HG03108 (cell line): ENCODE data around the gene MRPS31.
A peak's percentile ranks its signal among the peaks of the same experiment; 100 is the strongest.
"Not testable (repeated sequence)": the region's sequence is repeated elsewhere in the genome, so short reads cannot be mapped to it uniquely, and the experiment has no call there.

Experiments
- ATAC-seq: cut with Tn5 transposase; IDR thresholded peaks from one replicate; pipeline ENCODE4 v1.9.1; 2021; ENCODE audit warnings: moderate library complexity; ENCODE audit not compliant: unreplicated experiment

Gene MRPS31

DNA sequence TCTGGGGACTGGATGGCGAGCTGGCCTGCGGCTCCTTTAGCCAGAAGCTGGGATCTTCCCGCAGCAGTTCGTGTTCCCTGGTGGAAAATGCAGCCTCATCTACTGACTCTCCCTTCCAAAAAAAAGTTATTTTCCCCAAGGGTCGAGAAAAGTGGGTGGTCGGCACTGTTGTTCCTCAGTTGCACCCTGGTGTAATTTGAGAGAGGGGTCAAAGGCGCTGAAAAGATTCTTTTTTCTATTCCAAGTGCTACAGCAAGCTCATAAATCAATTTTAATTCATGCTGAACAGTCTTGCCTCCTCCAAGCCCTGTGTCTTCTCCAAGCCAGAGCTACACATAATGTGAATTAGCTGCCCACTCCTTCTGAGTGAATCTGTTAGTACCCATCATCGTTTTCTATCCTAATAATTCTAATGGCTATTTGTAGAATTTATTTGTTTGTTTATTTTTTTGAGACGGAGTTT is 19.2 kb upstream of the MRPS31 start:
- no peak for ATAC-seq

DNA sequence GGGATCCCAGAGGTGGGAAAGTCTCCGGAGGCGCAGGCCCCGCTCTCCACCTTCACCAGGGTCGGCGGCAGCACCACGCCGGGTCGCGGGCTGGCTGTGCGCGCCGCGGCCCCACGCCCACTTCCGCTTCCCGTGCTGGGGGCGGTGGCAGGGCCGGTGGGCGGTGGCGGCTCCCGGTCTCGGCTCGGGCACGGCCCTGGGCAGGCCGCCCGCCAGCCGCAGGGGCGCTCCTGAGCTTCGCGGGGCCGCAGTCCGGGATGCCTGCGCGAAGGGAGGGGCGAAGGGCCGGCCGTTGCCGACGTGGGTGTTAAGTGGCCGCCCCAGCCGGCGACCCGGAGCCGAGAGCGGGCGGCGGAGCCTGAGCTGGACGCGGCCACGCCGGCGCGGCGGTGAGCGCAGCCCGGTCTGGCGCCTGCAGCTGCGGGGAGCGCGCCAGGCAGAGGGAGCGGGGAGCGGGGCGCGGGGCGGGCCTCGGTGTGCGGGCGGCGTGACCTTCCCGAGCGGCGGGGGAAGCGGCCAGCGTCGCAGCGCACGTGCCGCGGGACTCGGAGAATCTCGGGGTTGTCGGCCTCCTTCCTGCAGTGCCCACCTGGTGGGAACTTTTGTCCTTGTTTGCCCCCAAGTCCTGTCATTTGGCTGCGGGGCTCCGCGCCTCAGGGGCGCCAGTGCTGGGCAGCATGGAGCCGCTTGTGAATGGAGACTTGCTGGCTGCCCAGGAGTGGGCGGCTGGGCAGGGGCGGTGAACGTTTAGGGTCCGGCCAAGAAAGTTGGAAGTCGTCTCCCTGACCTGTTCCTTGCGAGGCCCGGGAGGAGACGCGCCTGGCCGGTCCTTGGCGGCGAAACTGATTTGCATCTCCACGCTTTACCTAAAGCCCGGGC is 18.5 kb upstream of the MRPS31 start, which contains the start of gene SLC25A15:
Gene SLC25A15 (plus strand): TSS at position 337 of the 879 bp plus-strand sequence. CDS start 3,616 bp downstream, outside the sequence.
- ATAC-seq = peak; percentile 86

DNA sequence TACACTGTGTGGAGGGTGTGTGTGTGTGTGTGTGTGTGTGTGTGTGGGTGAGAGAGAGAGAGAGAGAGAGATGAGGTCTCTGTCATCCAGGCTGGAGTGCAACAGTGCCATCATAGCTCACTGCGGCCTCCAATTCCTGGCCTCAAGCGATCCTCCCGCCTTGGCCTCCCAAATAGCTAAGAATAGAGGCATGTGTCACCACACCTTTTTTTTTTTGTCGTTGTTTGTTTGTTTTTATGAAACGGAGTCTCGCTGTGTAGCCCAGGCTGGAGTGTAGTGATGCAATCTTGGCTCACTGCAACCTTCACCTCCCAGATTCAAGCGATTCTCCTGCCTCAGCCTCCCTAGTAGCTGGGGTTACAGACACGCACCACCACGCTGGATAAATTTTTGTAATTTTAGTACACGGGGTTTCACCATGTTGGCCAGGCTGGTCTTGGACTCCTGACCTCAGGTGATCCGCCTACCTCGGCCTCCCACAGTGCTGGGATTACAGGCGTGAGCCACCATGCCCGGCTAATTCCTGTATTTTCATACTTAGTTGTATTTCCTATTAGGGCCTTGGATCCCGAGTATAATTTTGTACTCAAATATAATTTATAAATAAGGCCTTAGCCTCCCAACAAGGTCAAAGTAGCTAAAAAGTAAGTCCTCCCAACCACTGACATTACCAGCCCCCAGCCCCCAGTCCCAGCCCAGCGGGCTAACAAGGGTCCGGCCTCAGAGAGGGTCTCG is 17.7 kb upstream of the MRPS31 start:
- not testable (repeated sequence) for ATAC-seq

DNA sequence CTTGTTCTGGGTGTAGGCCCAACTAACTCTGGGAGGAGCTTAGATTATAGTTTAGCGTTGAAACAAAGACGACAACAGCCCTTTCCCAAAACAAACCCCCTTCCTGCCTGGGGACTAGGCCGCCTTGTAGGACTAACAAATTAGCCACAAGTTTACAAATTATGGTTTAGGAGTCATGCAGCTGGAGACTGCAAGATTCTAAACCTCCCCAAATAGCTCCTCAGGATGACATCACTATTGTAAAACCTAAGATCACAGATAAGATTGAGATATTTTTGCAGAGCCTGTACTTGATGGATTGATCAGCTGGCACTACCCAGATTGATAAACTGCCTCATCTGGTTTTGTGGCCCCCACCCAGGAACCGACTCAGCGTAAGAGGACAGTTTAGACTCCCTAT is 16.1 kb upstream of the MRPS31 start:
- ATAC-seq = no peak

DNA sequence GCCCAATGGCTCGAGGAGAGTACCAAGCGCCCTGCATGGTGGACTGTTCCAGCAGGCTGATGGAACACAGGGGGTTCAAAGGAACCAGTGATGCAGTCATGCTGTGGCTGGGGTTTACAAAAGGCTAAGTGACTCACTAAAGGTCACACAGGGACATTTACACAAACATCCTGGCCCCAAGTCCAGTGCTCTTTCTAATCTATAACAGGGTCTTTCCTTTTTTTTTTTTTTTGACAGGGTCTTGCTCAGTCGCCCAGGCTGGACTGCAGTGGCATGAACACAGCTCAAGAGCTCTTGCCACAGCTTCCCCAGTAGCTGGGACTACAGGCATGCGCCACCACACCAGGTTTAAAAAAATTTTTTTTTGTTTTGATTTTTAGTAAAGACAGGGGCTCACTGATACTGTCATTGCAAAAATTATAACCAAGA is 15.6 kb upstream of the MRPS31 start:
- no peak for ATAC-seq

DNA sequence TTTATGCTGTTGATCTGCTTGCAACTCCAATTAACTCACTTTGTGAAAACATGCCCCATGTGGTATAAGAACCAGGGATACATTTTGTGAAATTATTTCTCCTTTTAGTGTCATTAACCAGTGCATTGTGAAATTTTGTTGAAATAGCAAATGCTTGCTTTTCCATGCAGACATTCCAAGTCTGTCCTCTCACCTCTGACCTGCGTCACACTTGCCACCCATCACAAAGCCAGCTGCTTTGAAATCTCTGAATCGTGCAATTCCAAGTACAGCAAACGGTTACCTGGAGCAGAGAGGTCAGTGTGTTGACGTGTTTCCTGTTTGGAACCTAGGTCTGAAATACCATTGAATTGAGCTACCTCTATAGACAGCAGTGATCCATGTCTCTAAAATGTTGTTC is 13.6 kb upstream of the MRPS31 start:
- ATAC-seq = no peak

DNA sequence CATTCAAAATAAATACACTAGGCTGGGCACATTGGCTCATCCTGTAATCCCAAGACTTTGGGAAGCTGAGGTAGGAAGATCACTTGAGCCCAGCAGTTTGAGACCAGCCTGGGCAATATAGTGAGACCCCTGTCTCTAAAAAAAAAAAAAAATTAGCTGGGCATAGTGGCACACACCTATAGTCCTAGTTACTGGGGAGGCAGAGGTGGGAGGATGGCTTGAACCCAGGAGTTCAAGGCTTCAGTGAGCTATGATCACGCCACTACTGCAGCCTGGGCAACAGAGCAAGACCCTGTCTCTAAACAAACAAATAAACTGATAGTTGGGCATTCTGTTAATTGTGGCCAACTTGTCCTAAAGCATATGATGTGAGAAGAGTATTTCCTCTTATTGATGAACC is 12.0 kb upstream of the MRPS31 start:
- ATAC-seq = not testable (repeated sequence)

DNA sequence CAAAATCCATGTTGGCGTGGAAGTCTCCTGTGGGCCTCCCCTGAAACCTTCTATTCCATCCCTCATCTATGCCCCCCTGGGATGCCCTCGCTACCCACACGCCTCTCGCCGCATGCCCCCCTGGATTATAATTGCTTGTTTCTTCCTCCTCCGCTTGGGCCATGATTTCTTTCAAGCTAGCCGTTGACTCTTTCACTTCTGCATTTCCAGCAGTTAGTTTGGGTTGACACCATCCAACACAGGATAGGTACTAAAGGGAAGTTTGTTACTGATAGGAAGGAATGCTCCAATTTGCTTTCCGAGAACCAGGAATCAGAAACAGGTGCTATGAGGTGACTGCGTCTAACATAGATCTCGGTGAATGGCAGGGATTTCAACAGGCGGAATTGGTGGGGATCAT is 10.7 kb upstream of the MRPS31 start:
- no peak for ATAC-seq

DNA sequence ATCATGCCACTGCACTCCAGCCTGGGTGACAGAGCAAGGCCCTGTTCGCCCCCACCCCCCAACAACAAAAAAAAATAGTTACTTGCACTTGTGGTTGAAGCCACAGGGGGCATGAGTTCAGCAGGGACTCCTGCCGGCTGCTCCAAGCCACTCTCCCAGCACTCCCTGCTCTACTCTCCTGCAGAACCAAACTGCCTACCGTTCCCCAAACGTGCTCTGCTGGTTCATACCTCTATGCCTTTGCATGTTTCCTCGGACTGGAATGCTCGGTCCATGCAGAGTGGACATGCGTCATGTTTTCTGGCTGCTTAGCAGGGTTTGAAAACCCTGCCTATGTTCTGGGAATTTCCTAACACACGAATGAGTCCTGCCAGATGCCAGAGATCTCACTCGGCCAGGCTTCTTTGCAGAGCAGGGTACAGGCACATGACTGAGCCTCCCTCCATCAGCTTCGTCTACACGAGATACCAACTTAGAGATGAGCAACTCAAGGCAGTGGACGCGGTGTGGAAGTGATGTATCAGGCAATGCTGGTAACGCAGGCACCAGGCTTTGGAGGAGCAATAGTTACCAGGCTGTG is 9.9 kb upstream of the MRPS31 start:
- no peak for ATAC-seq

DNA sequence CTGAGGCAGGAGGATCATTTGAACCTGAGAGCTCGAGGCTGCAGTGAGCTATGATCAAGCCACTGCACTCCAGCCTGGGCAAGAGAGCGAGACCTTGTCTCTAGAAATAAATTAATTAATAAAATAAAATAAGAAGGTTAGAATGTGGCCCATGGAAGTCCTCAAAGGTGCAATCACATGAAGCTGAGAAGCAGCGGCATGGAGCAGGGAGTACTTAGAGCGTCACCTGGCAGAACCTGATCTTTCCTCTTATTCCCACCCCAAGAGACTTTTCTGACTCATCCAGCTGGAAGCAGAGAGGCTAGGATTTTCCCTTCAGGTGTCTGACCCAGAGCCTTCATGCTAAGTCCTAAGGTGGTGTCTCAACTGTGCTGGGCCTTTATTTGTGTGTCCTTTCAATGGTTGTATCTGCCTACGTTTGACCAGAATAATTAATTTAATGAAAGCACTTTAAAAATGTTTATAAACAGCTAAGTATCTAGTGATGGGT is 8.9 kb upstream of the MRPS31 start:
- ATAC-seq = no peak

DNA sequence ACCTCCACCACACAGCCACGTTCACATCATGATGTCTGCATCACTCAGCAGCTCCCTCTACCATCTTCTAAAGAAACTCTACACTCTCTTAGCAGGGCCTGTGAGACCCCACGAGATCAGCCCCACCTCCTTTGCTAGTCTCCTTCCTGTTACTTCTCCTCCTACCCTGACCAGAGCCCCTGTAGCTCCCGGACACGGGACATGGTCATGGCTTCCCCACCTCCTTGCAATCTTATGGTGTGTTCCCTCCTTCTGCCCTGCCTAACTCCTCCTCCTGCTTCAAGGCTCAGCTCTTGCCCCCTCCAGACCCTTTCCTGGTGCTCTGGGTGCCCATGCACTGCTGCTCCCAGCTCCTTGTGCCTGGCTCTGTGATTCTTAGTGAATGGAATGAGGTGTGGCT is 8.1 kb upstream of the MRPS31 start:
- ATAC-seq = no peak

DNA sequence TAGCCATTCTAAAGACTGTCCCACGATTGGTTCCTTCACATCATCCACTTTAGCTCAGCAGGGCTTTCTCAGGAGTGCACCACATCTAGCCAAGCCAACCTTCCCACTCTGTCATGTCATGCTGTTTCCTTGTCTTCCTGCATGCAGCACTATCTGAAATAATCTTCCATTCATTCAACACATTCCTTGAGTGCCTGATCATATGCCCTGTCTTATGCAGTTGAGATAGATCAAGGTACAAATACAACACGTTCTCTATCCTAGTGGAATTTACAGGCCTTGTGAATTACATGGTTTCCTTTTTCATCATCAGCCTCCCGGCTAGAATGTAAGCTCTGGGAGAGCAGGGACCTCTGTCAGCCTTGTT is 6.8 kb upstream of the MRPS31 start:
- ATAC-seq = peak; percentile 2

DNA sequence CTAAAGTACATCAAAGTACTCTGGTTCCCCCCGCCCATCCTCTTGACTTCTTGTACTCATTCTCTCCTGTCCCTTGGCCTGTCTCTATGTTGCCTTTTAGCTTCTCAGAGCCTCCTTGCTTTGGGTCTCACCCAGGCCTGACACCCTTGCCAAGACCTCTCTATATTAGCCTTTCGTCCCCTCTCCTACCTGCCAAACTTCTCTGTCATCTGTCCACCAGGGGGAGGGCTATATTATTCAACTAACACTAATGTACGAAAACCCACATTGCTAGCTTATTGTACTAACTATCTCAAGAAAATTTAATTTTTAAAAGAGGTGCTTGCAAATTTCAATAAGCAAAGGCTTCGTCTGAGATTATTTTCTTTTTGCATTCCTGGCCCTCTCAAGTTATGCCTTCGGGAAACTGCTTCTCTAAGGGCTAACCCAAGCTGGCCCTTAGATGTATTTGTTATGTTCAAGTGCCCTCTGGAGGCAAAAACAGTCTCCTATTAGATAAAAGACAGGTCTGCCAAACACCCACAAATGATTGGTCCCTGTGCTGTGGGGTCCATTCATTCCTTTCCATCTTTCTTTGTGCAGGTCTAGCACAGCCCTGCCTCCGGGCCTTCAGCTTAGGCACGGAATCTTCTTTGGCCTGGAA is 6.3 kb upstream of the MRPS31 start:
- peak; percentile 75 for ATAC-seq

DNA sequence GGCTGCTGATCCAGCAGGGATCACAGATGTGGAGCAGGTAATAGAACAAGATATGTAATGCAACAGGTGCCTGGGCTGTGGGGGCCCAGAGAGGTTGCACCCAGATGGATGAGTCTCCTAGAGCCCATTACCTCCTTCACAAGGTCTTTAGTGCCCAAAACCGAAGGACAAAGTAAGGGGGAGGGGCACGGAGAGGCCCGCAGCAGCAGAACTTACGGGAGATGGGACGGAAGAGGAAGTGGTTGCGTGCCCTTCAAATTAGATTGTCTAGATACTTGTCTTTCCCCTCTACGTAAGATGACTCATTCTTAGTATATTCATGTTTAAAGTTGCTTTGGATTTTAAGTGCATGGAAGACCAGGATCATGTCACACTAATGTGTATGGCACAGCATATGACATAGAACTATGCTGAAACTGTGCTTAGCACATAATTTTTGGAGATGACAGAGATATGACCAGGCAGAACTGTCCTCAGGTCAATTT is 5.7 kb upstream of the MRPS31 start:
- peak; percentile 46 for ATAC-seq

DNA sequence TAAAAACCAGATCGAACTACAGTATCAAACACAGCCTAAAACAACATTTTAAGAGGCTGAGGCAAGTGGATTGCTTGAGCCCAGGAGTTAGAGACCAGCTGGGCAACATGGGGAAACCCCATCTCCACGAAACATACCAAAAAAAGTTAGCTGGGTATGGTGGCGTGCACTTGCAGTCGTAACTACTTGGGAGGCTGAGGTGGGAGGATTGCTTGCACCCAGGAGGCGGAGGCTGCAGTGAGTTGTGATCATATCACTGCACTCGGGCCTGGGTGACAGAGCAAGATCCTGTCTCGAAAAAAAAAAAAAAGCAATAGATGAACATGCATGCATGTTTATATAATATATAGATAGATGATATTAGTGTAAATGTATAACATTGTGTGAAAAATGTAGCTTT is 5.2 kb upstream of the MRPS31 start:
- ATAC-seq = no peak

DNA sequence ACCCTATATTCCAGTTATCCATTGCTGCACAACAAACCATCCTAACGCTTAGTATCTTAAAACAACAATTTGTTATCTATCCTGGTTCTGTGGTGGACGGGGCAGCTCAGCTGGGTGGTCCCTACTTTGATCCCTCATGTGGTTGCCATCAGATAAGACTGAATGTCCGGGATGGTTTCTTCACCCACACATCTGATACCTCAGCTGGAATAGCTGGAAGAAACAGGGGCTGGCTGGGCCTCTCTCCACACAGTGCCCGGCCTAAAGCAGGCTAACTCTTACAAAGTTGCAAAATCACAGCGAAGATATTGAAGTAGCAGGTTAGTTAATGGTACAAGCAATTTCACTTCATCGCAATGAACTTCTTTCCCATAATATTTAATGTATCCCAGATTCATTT is 3.7 kb upstream of the MRPS31 start:
- ATAC-seq = no peak

DNA sequence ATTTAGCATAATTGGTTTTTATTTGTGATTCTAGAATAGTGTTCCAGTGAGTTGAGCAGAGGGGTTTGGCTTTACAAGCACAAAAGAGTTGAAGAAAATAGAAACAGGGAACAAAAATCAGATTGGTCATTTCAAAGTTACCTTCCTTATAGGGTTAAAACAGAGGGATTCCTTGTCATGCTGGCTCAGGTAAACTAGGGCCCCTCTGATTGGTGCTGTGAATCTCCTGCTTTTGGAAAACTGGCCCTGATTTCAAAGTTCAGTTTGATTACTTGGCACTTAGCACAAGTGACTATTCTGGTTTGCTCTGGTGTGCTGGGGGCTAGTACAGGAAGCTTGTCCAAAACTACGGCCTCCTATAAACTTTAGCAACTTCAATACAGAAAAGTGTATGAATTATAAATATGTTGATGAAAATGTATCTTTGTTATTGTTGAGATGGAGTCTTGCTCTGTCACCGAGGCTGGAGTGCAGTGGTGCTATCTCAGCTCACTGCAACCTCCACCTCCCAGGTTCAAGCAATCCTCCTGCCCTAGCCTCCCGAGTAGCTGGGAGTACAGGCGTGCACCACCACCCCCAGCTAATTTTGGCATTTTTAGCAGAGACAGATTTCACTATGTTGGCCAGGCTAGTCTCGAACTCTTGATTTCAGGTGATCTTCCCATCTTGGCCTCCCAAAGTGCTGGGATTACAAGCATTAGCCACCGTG is 1.9 kb upstream of the MRPS31 start:
- no peak for ATAC-seq

DNA sequence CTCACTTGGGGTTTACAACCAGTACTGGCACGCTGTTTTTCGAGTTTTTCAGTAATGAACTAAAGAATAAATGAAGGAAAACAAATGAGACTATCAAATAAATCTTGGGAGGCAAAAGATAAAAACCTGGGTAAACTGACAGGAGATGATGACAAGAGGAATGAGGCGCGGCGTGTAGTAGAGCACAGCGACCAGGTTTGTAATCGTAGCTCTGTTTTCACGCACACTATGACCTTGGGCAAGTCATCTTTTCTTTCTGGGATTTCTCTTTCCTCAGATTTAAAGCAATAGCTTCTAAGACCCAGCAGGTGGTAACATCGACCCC is 419 bp downstream of the MRPS31 start:
- ATAC-seq = no peak

DNA sequence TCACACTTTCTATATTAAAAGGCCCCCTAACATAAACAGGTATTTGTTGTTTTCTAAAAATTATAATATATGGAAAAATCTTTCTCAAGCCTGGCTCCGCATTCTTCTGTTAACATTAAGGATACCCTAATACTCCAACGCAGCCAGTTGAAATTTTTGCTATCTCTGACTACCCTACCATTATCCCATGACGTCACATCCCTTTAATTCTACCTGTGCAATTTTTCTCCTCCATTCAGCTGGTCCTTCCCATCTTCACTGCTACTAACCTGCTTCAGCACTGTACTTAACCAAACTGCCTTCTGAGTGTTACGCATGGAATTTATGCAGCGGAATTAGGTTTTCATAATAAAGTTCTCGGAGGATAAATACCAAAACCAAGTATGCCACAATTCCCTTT is 1.0 kb downstream of the MRPS31 start:
- no peak for ATAC-seq

DNA sequence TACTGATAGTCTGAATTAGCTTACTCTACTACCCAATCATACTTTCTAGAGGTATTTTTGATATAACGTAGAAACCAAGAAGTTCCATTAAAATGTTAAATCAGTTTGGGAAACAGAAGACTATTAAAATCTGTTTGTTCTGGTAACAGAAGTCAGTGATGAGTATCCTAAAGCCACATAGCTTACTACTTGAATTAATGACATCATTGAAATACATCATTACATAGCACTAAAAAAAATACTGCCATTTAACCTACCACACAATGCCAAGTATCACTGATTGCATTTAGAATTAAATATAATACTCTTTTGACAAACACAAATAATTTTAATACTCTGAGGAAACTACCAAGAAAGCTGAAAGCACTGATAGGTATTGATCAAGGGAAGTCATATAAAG is 5.4 kb downstream of the MRPS31 start:
- no peak for ATAC-seq
